ENCODE measurements around the gene TRPM8. TPM values are rescaled to one million over a fixed set of nuclear protein-coding genes. Genes with fewer than 3 reads are reported as not detected.

Gene TRPM8
- total and polyA plus RNA-seq, 2 donors from 2014 or later: 2.5 TPM; not detected in 1

DNA sequence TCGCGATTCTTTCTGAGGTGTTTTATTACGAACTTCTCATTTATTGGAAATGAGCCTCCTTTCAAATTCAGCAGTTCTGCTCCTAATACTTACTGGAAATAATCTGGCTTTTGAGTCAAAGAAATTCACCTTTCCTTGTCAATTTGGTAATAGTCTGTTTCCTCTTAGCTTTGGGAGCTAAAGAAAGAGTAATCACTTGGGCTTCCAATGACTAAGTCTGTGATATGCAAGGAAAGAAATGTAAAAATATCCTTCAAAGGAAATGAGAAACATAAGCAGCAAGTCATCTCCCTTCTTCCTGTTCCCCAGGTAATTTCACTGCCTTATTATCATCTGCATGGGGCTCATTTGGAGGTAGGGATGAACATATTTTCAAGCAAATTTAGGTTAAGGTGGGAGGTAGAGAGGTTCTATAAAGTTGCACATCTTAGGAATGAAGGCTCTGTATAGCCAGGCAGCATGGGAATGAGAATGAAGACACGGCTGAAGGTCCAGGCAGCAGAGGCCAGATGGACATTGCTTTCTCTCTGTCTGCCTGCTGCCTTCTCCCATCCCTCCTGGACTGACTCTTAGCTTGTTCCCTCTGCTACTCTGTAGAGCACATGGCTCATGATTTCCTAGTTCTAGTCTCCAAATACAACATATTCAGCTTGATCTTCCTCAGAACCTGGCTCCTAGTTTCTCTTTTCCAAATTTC is 134.3 kb downstream of the TRPM8 start:
- H3K4me3 ChIP-seq (ENCODE audit: low read length in 3 of 3): no peak overlapping the region
- no peak overlapping the region for H3K27ac ChIP-seq (ENCODE audit: low read depth in 2 of 2, low read length in 2 of 2)
- no peak for FAIRE-seq
- H3K27me3 ChIP-seq (ENCODE audit: control insufficient read depth, insufficient read depth, low read length): no peaks in the 10 kb centered on the region
- TF ChIP-seq, protein P1, sequence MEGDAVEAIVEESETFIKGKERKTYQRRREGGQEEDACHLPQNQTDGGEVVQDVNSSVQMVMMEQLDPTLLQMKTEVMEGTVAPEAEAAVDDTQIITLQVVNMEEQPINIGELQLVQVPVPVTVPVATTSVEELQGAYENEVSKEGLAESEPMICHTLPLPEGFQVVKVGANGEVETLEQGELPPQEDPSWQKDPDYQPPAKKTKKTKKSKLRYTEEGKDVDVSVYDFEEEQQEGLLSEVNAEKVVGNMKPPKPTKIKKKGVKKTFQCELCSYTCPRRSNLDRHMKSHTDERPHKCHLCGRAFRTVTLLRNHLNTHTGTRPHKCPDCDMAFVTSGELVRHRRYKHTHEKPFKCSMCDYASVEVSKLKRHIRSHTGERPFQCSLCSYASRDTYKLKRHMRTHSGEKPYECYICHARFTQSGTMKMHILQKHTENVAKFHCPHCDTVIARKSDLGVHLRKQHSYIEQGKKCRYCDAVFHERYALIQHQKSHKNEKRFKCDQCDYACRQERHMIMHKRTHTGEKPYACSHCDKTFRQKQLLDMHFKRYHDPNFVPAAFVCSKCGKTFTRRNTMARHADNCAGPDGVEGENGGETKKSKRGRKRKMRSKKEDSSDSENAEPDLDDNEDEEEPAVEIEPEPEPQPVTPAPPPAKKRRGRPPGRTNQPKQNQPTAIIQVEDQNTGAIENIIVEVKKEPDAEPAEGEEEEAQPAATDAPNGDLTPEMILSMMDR (IDR thresholded peaks at IDR 0.05; ENCODE audit: borderline replicate concordance, extremely low read depth, insufficient read depth): no peak
- DNase-seq: no peak
- H3K4me1 ChIP-seq (ENCODE audit: control insufficient read depth in 2 of 3, insufficient read depth in 2 of 3, low read depth in 1 of 3, low read length in 3 of 3): no peaks in the 10 kb centered on the region
- no peak overlapping the region for H3K9ac ChIP-seq (ENCODE audit: low read length in 3 of 3)
- no peaks in the 10 kb centered on the region for H3K9me3 ChIP-seq (ENCODE audit: control insufficient read depth in 2 of 3, insufficient read depth in 1 of 3, low read length in 3 of 3)
- H3K36me3 ChIP-seq (ENCODE audit: control insufficient read depth in 2 of 3, insufficient read depth in 3 of 3, low read length in 3 of 3): no peaks in the 10 kb centered on the region
- intact Hi-C loops (cut with DNase I): no loop called here

DNA sequence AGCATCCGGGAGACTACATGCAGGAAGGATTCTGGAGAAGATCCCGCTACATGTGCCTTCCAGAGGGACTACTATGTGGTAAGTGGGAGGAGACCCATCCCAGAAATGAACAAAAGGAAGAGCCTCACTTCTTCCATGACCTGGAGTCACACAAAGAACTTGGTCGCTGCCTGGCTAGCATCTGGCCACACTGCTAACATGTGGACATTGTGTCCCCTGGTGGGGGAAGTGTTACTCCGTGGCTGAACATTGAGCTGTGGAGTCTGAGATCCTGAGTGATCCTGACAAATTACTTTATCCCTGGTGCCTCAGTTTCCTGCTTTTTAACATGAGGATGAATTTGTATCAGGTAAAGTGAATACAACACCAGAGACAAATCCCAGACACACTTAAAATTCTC is 141.7 kb downstream of the TRPM8 start:
- no peaks in the 10 kb centered on the region for H3K9me3 ChIP-seq (ENCODE audit: control insufficient read depth in 2 of 3, insufficient read depth in 1 of 3, low read length in 3 of 3)
- no peak for FAIRE-seq
- intact Hi-C loops (cut with DNase I): no loop called here

DNA sequence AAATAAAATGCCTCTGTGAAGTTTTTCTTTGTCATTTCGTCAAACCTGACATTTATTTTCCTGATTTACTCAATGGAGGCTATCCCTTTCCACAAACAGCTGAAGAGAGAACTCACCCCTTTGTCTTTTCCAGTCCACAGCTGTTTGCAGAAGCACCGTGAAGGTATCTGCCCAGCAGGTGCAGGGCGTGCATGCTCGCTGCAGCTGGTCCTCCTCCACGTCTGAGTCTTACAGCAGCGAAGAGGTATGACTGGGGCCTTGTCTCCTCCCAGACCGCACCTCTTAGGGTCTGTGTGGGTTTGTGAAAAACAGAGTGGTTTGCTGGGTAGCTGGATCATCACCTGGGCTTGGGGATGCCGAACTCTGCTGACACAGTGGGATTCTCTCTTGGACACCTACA is 143.1 kb downstream of the TRPM8 start:
- no peak overlapping the region for H3K4me3 ChIP-seq (ENCODE audit: low read length in 3 of 3)
- H3K36me3 ChIP-seq (ENCODE audit: control insufficient read depth in 2 of 3, insufficient read depth in 3 of 3, low read length in 3 of 3): no peaks in the 10 kb centered on the region
- H3K4me1 ChIP-seq (ENCODE audit: control insufficient read depth in 2 of 3, insufficient read depth in 2 of 3, low read depth in 1 of 3, low read length in 3 of 3): no peaks in the 10 kb centered on the region
- H3K27me3 ChIP-seq (ENCODE audit: control insufficient read depth, insufficient read depth, low read length): no peaks in the 10 kb centered on the region
- H3K9me3 ChIP-seq (ENCODE audit: control insufficient read depth in 2 of 3, insufficient read depth in 1 of 3, low read length in 3 of 3): no peaks in the 10 kb centered on the region
- no peak overlapping the region for H3K9ac ChIP-seq (ENCODE audit: low read length in 3 of 3)
- TF ChIP-seq, protein P1 (IDR thresholded peaks at IDR 0.05; ENCODE audit: borderline replicate concordance, extremely low read depth, insufficient read depth): no peak
- intact Hi-C loops (cut with DNase I): no loop called here
- H3K27ac ChIP-seq (ENCODE audit: low read depth in 2 of 2, low read length in 2 of 2): no peak overlapping the region
- FAIRE-seq (no peak), DNase-seq (no peak)

More for the DNA sequence above, 141.7 kb downstream of the TRPM8 start:
- H3K9ac ChIP-seq (ENCODE audit: low read length in 3 of 3): no peak overlapping the region
- H3K27me3 ChIP-seq (ENCODE audit: control insufficient read depth, insufficient read depth, low read length): no peaks in the 10 kb centered on the region
- no peaks in the 10 kb centered on the region for H3K4me1 ChIP-seq (ENCODE audit: control insufficient read depth in 2 of 3, insufficient read depth in 2 of 3, low read depth in 1 of 3, low read length in 3 of 3)
- H3K36me3 ChIP-seq (ENCODE audit: control insufficient read depth in 2 of 3, insufficient read depth in 3 of 3, low read length in 3 of 3): no peaks in the 10 kb centered on the region
- no peak for DNase-seq
- TF ChIP-seq, protein P1 (IDR thresholded peaks at IDR 0.05; ENCODE audit: borderline replicate concordance, extremely low read depth, insufficient read depth): no peak
- H3K27ac ChIP-seq (ENCODE audit: low read depth in 2 of 2, low read length in 2 of 2): no peak overlapping the region
- H3K4me3 ChIP-seq (ENCODE audit: low read length in 3 of 3): no peak overlapping the region

All from kidney (tissue), 14 donors.